HepG2 (cell line): ENCODE results near the gene BTG2. TPM values are rescaled to one million over a fixed set of nuclear protein-coding genes. Genes with fewer than 3 reads are reported as not detected.
"Not testable (repeated sequence)": the region's sequence is repeated elsewhere in the genome, so short reads cannot be mapped to it uniquely, and the experiment has no call there.

ENCODE experiments used
- ATAC-seq: fragments of 200-7000 bp; cut with Tn5 transposase; 3 replicates; pipeline ENCODE4 v1.9.1; 2020; ENCODE audit warnings: mild to moderate bottlenecking, moderate library complexity
- BruUV-seq: library from RNA; stranded (reverse); fragments of 400-500 nt; replicated peaks from 2 replicates; lab custom pipeline; 2021; lab: Mats Ljungman, UMichigan
- CTCF ChIA-PET: fragments of 300-600 bp; formaldehyde crosslinking; extraction: SDS; loops from one replicate; lab custom pipeline; 2021; ENCODE audit warnings: low total read pairs, inconsistent platforms, low intra/inter-chr PET ratio; lab: Yijun Ruan, JAX
- POLR2A ChIA-PET: fragments of 350-600 bp; sonication (Branson Sonifier 250); formaldehyde crosslinking; loops from one replicate; lab custom pipeline; 2020; ENCODE audit warnings: antibody characterized with exemption, inconsistent platforms; lab: Yijun Ruan, JAX
- DNase-seq: peaks from one replicate; pipeline ENCODE4 v3.0.0-alpha.2; 2015; ENCODE audit warnings: low spot score
- FAIRE-seq: peaks from 3 replicates; lab custom pipeline; 2011; peaks lifted over from hg19 to GRCh38; lab: Jason Lieb, UNC
- H2AFZ ChIP-seq: one replicate; pipeline ENCODE4 v1.6.1; 2011; ENCODE audit warnings: low read length, inconsistent platforms
- H3K27ac ChIP-seq: fragments of 300-600 bp; 3 replicates; pipeline ENCODE4 v1.8.0; 2011; ENCODE audit warnings: mixed run types, mild to moderate bottlenecking, mixed read lengths, low read length, inconsistent platforms; ENCODE audit not compliant: insufficient read depth; ENCODE audit errors: extremely low read length
- H3K27me3 ChIP-seq, 2 experiments: fragments of 200-600 bp in 1 of 2; 2 replicates in 1 of 2; 3 replicates in 1 of 2; pipeline versions ENCODE4 v1.6.0 to v1.8.0; 2011; ENCODE audit warnings: low read length in 2 of 2, mild to moderate bottlenecking in 2 of 2, moderate library complexity in 2 of 2, inconsistent platforms in 1 of 2; ENCODE audit not compliant: insufficient read depth in 2 of 2, control insufficient read depth in 1 of 2
- H3K36me3 ChIP-seq, 2 experiments: fragments of 200-600 bp in 1 of 2; replicated peaks in 1 of 2; 2 replicates in 1 of 2; 3 replicates in 1 of 2; pipeline versions ENCODE4 v1.5.1 to v1.8.0; 2011; ENCODE audit warnings: low read length in 2 of 2, inconsistent platforms in 1 of 2; ENCODE audit not compliant: insufficient read depth in 2 of 2, control insufficient read depth in 1 of 2
- H3K4me1 ChIP-seq: 2 replicates; pipeline ENCODE4 v1.5.1; 2012; ENCODE audit warnings: low read length, inconsistent platforms; ENCODE audit not compliant: insufficient read depth
- H3K4me2 ChIP-seq: 2 replicates; pipeline ENCODE4 v1.6.0; 2011; ENCODE audit warnings: low read depth, low read length, inconsistent platforms
- H3K4me3 ChIP-seq, 3 experiments: fragments of 200-600 bp in 1 of 3; sonication (generic), shearing (Covaris generic) in 1 of 3; replicated peaks in 1 of 3; 2 replicates each; pipeline ENCODE4 v1.5.1; 2011 to 2016; ENCODE audit warnings: low read length in 3 of 3, inconsistent platforms in 2 of 3, low read depth in 2 of 3, mild to moderate bottlenecking in 2 of 3, control low read depth in 1 of 3, mixed read lengths in 1 of 3; ENCODE audit not compliant: insufficient read depth in 1 of 3
- H3K79me2 ChIP-seq: one replicate; pipeline ENCODE4 v1.6.1; 2011; ENCODE audit warnings: low read length, inconsistent platforms; ENCODE audit not compliant: insufficient read depth
- H3K9ac ChIP-seq: 2 replicates; pipeline ENCODE4 v1.6.0; 2011; ENCODE audit warnings: mild to moderate bottlenecking, low read depth, low read length, inconsistent platforms; ENCODE audit not compliant: insufficient read depth
- H3K9me3 ChIP-seq: 2 replicates; pipeline ENCODE4 v1.5.1; 2012; ENCODE audit warnings: mild to moderate bottlenecking, low read length
- H4K20me1 ChIP-seq: 2 replicates; pipeline ENCODE4 v1.6.0; 2011; ENCODE audit warnings: inconsistent platforms, mild to moderate bottlenecking, low read length, moderate library complexity; ENCODE audit not compliant: insufficient read depth
- HNRNPLL ChIP-seq: fragments of 200-400 bp; formaldehyde crosslinking; IDR thresholded peaks from 2 replicates; pipeline ENCODE4 v1.6.1; 2017; ENCODE audit warnings: mild to moderate bottlenecking, low read depth, low read length; ENCODE audit not compliant: poor library complexity, severe bottlenecking
- MAZ ChIP-seq, 2 experiments: sonication (generic) in 1 of 2; formaldehyde crosslinking in 1 of 2; IDR thresholded peaks; 2 replicates each; pipeline versions ENCODE4 v1.5.0 to v1.6.1; 2012 to 2020; ENCODE audit warnings: low read depth in 2 of 2, mild to moderate bottlenecking in 2 of 2, borderline replicate concordance in 1 of 2, improper control_type of control experiment in 1 of 2, low read length in 1 of 2, missing genetic modification reagents in 1 of 2, moderate library complexity in 1 of 2
- NFKB2 ChIP-seq: sonication (generic); formaldehyde crosslinking; IDR thresholded peaks from 2 replicates; pipeline ENCODE4 v1.4.0; 2020; ENCODE audit warnings: missing genetic modification reagents, borderline replicate concordance
- PATZ1 ChIP-seq: sonication (generic); formaldehyde crosslinking; IDR thresholded peaks from 2 replicates; pipeline ENCODE4 v1.4.0; 2020; ENCODE audit warnings: missing genetic modification reagents
- SMC3 ChIP-seq: IDR thresholded peaks from 2 replicates; pipeline ENCODE4 v1.6.1; 2011; ENCODE audit warnings: low read length, improper control_type of control experiment
- STAG1 ChIP-seq: sonication (generic); formaldehyde crosslinking; IDR thresholded peaks from 2 replicates; pipeline ENCODE4 v1.4.0; 2020; ENCODE audit warnings: missing genetic modification reagents
- ZNF234 ChIP-seq: sonication (generic); formaldehyde crosslinking; conservative IDR thresholded peaks from 2 replicates; pipeline ENCODE4 v1.5.1; 2020; ENCODE audit warnings: mild to moderate bottlenecking, missing genetic modification reagents
- ZNF501 ChIP-seq: sonication (generic); formaldehyde crosslinking; IDR thresholded peaks from 2 replicates; pipeline ENCODE4 v1.5.1; 2020; ENCODE audit warnings: mild to moderate bottlenecking, moderate library complexity, missing genetic modification reagents
- WGBS: methylation state at CpG from one replicate; pipeline ENCODE4 v1.1.6; 2017; ENCODE audit warnings: low lambda C conversion rate; 5-methylcytosine and 5-hydroxymethylcytosine counted together
- in situ Hi-C: cut with HindIII; loops from 2 replicates; pipeline ENCODE4 v1.10.0; 2017; ENCODE audit warnings: low pct_unique_long_range_greater_than_20kb; ENCODE audit not compliant: extremely low pct_ligation_motif_present
- intact Hi-C: fragments of 100-400 bp; cut with micrococcal nuclease; formaldehyde crosslinking; loops from one replicate; pipeline ENCODE4 v1.10.0; 2022; ENCODE audit not compliant: unreplicated experiment
- polyA plus RNA-seq, 8 experiments: library from polyadenylated mRNA; depleted of rRNA in 3 of 8; stranded (reverse) in 7 of 8; unstranded in 1 of 8; fragments of >200 nt; fragmentation: Illumina TruSeq in 4 of 8; extraction: Trizol in 4 of 8; gene quantifications; 2 replicates each; pipeline versions ENCODE4 v1.2.1 to v1.2.3, GENCODE V29; 2011 to 2016; ENCODE audit warnings: low read depth in 4 of 8, missing spikeins in 1 of 8, mixed read lengths in 1 of 8; ENCODE audit not compliant: insufficient read depth in 1 of 8
- total RNA-seq, 5 experiments: library from RNA; depleted of rRNA; stranded (reverse); fragments of >200 nt; fragmentation: Illumina TruSeq; extraction: Trizol; gene quantifications; 2 replicates each; pipeline ENCODE4 v1.2.3, GENCODE V29; 2016; ENCODE audit warnings: low read depth in 1 of 5
- TF ChIP-seq, protein P1 (sequence below): sonication (generic); formaldehyde crosslinking; IDR thresholded peaks from 2 replicates; pipeline ENCODE4 v1.5.0; 2020; ENCODE audit warnings: mild to moderate bottlenecking, missing genetic modification reagents, moderate library complexity

The BTG2 gene
- total and polyA plus RNA-seq, 2 of the 13 experiments (the other 11 are each of a cell fraction or from before 2014, with no cell fraction given) = 13.6 to 18.3 TPM

GRCh38 chr1:203266140-203266539, 39.2 kb upstream of the BTG2 start:
- H3K4me1 ChIP-seq, H3K36me3 ChIP-seq, BruUV-seq, H3K27me3 ChIP-seq, H3K9ac ChIP-seq, H2AFZ ChIP-seq, POLR2A ChIA-PET, H3K9me3 ChIP-seq, ATAC-seq, H3K4me3 ChIP-seq, H3K4me2 ChIP-seq, FAIRE-seq, H3K79me2 ChIP-seq, in situ Hi-C loops, DNase-seq, H4K20me1 ChIP-seq, H3K27ac ChIP-seq: not testable (repeated sequence)
- intact Hi-C loops = loop anchor here (2.0 kb wide), 1 partner anchor 99 kb away; no protein-coding TSS in a partner anchor
- CTCF ChIA-PET = interaction anchor here (1.3 kb wide), 1 partner anchor 77 kb away, joined by 7 read pairs; no protein-coding TSS in a partner anchor
- WGBS = 6% methylated on average over 5 of the region's 5 CpGs

- Histone ChIP-seq H4K20me1 (0 out of 2 replicates have a peak, but pooled peaks cover 2% of the 10 kb centered on the region), H3K9me3 (no peaks in the 10 kb centered on the region), H2AFZ (peak overlapping the region; percentile 94), H3K36me3 (no peaks in the 10 kb centered on the region), H3K79me2 (no peaks in the 10 kb centered on the region), H3K4me1 (0 out of 2 replicates have a peak, but pooled peaks cover 5% of the 10 kb centered on the region), H3K27me3 (peaks cover 0 to 3% of the 10 kb centered on the region in 2 experiments; a peak in 3 of 5 replicates), H3K9ac (peak overlapping the region; percentile 44; the same call in 1 of the 2 replicates), H3K4me3 (peak overlapping the region; percentile 56 to 82 (median 70); a peak in 5 of 6 replicates), H3K27ac (no peak overlapping the region), H3K4me2 (peak overlapping the region; percentile 99)
- no TSS peak for BruUV-seq
- FAIRE-seq = peak; percentile 64
- peak; percentile 72 for DNase-seq
- ChIA-PET POLR2A (no interaction called here), CTCF (interaction anchor here (0.8 to 1.6 kb wide), 6 partner anchors 71 to 228 kb away, joined by 3 to 8 read pairs (median 4); no protein-coding TSS in a partner anchor)
- WGBS = 4% methylated on average over 6 of the region's 20 CpGs
- intact Hi-C loops (loop anchor here (2.0 kb wide), 1 partner anchor 101 kb away; no protein-coding TSS in a partner anchor), in situ Hi-C loops (no loop called here)
- peak; percentile 80 for ATAC-seq
- no peak for TF ChIP-seq NFKB2 (CRISPR knock-in tag)
- TF ChIP-seq ZNF501 (CRISPR knock-in tag) = 0 out of 2 replicates have a peak, but pooled peaks have one; percentile 42
- TF ChIP-seq STAG1 (CRISPR knock-in tag) = peak; percentile 65
- no peak for TF ChIP-seq MAZ (IDR thresholded peaks at IDR 0.05; ENCODE audit: borderline replicate concordance, low read depth, low read length)
- 0 out of 2 replicates have a peak, but pooled peaks have one; percentile 26 for TF ChIP-seq MAZ (CRISPR knock-in tag; IDR thresholded peaks at IDR 0.05; ENCODE audit: low read depth)
- TF ChIP-seq SMC3 = peak; percentile 37; the same call in 1 of the 2 replicates
- no peak for TF ChIP-seq ZNF234 (CRISPR knock-in tag)
- TF ChIP-seq, protein P1, sequence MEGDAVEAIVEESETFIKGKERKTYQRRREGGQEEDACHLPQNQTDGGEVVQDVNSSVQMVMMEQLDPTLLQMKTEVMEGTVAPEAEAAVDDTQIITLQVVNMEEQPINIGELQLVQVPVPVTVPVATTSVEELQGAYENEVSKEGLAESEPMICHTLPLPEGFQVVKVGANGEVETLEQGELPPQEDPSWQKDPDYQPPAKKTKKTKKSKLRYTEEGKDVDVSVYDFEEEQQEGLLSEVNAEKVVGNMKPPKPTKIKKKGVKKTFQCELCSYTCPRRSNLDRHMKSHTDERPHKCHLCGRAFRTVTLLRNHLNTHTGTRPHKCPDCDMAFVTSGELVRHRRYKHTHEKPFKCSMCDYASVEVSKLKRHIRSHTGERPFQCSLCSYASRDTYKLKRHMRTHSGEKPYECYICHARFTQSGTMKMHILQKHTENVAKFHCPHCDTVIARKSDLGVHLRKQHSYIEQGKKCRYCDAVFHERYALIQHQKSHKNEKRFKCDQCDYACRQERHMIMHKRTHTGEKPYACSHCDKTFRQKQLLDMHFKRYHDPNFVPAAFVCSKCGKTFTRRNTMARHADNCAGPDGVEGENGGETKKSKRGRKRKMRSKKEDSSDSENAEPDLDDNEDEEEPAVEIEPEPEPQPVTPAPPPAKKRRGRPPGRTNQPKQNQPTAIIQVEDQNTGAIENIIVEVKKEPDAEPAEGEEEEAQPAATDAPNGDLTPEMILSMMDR (CRISPR knock-in tag) = peak; percentile 80
- TF ChIP-seq PATZ1 = no peak
- peak; percentile 36 for TF ChIP-seq HNRNPLL
Observed at GRCh38 chr1:203267347-203267846, 37.9 kb upstream of the BTG2 start.
